WTC11 (cell line): ENCODE data around the gene NEURL4. TPM values are rescaled to one million over a fixed set of nuclear protein-coding genes. Genes with fewer than 3 reads are reported as not detected.

Source experiments
- CBFB ChIP-seq: sonication (generic); formaldehyde crosslinking; IDR thresholded peaks from 2 replicates; pipeline ENCODE4 v1.8.1; 2022; ENCODE audit warnings: mild to moderate bottlenecking, low read depth, missing genetic modification reagents
- SMAD4 ChIP-seq: sonication (generic); formaldehyde crosslinking; IDR thresholded peaks from 2 replicates; pipeline ENCODE4 v1.8.0; 2022; ENCODE audit warnings: mild to moderate bottlenecking, missing genetic modification reagents
- TCF7 ChIP-seq: sonication (generic); formaldehyde crosslinking; IDR thresholded peaks from 2 replicates; pipeline ENCODE4 v1.8.0; 2022; ENCODE audit warnings: mild to moderate bottlenecking, low read depth, missing genetic modification reagents, moderate library complexity
- TP53 ChIP-seq: sonication (generic); formaldehyde crosslinking; IDR thresholded peaks from 2 replicates; pipeline ENCODE4 v1.8.1; 2023; ENCODE audit warnings: mild to moderate bottlenecking, missing genetic modification reagents
- ZNF219 ChIP-seq: sonication (generic); formaldehyde crosslinking; IDR thresholded peaks from 2 replicates; pipeline ENCODE4 v1.8.0; 2023; ENCODE audit warnings: missing genetic modification reagents, mild to moderate bottlenecking, borderline replicate concordance
- ZNF263 ChIP-seq: sonication (generic); formaldehyde crosslinking; IDR thresholded peaks from 2 replicates; pipeline ENCODE4 v1.8.1; 2022; ENCODE audit warnings: low read depth, mild to moderate bottlenecking, moderate library complexity, missing genetic modification reagents
- total RNA-seq: library from RNA; stranded (reverse); gene quantifications from 3 replicates; pipeline ENCODE4 v1.2.3, GENCODE V29; 2021
- TF ChIP-seq, protein P1 (sequence below): fragments of 250-450 bp; sonication (Bioruptor Pico); IDR thresholded peaks from 2 replicates; pipeline ENCODE4 v1.9.0; 2021; ENCODE audit warnings: mild to moderate bottlenecking, borderline replicate concordance
- TF ChIP-seq, protein P2 (sequence below): sonication (generic); formaldehyde crosslinking; IDR thresholded peaks from 2 replicates; pipeline ENCODE4 v1.8.0; 2023; ENCODE audit warnings: mild to moderate bottlenecking, missing genetic modification reagents
- TF ChIP-seq, protein P3 (sequence below): sonication (generic); formaldehyde crosslinking; IDR thresholded peaks from 2 replicates; pipeline ENCODE4 v1.8.1; 2023; ENCODE audit warnings: mild to moderate bottlenecking, missing genetic modification reagents, borderline replicate concordance
- TF ChIP-seq, protein P4 (sequence below): sonication (generic); formaldehyde crosslinking; IDR thresholded peaks from 2 replicates; pipeline ENCODE4 v1.8.0; 2022; ENCODE audit warnings: missing genetic modification reagents
- TF ChIP-seq, protein P5 (sequence below): sonication (generic); formaldehyde crosslinking; IDR thresholded peaks from 2 replicates; pipeline ENCODE4 v1.8.0; 2022; ENCODE audit warnings: mild to moderate bottlenecking, missing genetic modification reagents

NEURL4 gene
- total RNA-seq, 1 experiment from 2014 or later: 64.4 TPM

DNA sequence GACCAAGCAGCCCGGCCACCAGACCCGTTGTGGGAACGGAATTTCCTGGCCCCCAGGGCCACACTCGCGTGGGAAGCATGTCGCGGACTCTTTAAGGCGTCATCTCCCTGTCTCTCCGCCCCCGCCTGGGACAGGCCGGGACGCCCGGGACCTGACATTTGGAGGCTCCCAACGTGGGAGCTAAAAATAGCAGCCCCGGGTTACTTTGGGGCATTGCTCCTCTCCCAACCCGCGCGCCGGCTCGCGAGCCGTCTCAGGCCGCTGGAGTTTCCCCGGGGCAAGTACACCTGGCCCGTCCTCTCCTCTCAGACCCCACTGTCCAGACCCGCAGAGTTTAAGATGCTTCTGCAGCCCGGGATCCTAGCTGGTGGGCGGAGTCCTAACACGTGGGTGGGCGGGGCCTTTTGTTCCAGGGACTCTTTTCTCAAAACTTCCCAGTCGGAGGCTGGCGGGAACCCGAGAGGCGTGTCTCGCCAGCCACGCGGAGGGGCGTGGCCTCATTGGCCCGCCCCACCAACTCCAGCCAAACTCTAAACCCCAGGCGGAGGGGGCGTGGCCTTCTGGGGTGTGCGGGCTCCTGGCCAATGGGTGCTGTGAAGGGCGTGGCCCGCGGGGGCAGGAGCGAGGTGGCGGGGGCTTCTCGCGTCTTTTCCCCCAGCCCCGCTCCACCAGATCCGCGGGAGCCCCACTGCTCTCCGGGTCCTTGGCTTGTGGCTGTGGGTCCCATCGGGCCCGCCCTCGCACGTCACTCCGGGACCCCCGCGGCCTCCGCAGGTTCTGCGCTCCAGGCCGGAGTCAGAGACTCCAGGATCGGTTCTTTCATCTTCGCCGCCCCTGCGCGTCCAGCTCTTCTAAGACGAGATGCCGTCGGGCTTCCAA, 47.8 kb downstream of the NEURL4 start, which contains the start of gene SLC2A4 (continued):
- TF ChIP-seq, protein P1, sequence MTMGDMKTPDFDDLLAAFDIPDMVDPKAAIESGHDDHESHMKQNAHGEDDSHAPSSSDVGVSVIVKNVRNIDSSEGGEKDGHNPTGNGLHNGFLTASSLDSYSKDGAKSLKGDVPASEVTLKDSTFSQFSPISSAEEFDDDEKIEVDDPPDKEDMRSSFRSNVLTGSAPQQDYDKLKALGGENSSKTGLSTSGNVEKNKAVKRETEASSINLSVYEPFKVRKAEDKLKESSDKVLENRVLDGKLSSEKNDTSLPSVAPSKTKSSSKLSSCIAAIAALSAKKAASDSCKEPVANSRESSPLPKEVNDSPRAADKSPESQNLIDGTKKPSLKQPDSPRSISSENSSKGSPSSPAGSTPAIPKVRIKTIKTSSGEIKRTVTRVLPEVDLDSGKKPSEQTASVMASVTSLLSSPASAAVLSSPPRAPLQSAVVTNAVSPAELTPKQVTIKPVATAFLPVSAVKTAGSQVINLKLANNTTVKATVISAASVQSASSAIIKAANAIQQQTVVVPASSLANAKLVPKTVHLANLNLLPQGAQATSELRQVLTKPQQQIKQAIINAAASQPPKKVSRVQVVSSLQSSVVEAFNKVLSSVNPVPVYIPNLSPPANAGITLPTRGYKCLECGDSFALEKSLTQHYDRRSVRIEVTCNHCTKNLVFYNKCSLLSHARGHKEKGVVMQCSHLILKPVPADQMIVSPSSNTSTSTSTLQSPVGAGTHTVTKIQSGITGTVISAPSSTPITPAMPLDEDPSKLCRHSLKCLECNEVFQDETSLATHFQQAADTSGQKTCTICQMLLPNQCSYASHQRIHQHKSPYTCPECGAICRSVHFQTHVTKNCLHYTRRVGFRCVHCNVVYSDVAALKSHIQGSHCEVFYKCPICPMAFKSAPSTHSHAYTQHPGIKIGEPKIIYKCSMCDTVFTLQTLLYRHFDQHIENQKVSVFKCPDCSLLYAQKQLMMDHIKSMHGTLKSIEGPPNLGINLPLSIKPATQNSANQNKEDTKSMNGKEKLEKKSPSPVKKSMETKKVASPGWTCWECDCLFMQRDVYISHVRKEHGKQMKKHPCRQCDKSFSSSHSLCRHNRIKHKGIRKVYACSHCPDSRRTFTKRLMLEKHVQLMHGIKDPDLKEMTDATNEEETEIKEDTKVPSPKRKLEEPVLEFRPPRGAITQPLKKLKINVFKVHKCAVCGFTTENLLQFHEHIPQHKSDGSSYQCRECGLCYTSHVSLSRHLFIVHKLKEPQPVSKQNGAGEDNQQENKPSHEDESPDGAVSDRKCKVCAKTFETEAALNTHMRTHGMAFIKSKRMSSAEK: no peak
- TF ChIP-seq TP53 (no peak), ZNF219 (CRISPR knock-in tag) (no peak), ZNF263 (no peak), TCF7 (no peak), SMAD4 (CRISPR knock-in tag) (no peak), CBFB (CRISPR knock-in tag) (no peak)
- TF ChIP-seq, protein P2, sequence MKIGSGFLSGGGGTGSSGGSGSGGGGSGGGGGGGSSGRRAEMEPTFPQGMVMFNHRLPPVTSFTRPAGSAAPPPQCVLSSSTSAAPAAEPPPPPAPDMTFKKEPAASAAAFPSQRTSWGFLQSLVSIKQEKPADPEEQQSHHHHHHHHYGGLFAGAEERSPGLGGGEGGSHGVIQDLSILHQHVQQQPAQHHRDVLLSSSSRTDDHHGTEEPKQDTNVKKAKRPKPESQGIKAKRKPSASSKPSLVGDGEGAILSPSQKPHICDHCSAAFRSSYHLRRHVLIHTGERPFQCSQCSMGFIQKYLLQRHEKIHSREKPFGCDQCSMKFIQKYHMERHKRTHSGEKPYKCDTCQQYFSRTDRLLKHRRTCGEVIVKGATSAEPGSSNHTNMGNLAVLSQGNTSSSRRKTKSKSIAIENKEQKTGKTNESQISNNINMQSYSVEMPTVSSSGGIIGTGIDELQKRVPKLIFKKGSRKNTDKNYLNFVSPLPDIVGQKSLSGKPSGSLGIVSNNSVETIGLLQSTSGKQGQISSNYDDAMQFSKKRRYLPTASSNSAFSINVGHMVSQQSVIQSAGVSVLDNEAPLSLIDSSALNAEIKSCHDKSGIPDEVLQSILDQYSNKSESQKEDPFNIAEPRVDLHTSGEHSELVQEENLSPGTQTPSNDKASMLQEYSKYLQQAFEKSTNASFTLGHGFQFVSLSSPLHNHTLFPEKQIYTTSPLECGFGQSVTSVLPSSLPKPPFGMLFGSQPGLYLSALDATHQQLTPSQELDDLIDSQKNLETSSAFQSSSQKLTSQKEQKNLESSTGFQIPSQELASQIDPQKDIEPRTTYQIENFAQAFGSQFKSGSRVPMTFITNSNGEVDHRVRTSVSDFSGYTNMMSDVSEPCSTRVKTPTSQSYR (CRISPR knock-in tag): no peak
- TF ChIP-seq, protein P3, sequence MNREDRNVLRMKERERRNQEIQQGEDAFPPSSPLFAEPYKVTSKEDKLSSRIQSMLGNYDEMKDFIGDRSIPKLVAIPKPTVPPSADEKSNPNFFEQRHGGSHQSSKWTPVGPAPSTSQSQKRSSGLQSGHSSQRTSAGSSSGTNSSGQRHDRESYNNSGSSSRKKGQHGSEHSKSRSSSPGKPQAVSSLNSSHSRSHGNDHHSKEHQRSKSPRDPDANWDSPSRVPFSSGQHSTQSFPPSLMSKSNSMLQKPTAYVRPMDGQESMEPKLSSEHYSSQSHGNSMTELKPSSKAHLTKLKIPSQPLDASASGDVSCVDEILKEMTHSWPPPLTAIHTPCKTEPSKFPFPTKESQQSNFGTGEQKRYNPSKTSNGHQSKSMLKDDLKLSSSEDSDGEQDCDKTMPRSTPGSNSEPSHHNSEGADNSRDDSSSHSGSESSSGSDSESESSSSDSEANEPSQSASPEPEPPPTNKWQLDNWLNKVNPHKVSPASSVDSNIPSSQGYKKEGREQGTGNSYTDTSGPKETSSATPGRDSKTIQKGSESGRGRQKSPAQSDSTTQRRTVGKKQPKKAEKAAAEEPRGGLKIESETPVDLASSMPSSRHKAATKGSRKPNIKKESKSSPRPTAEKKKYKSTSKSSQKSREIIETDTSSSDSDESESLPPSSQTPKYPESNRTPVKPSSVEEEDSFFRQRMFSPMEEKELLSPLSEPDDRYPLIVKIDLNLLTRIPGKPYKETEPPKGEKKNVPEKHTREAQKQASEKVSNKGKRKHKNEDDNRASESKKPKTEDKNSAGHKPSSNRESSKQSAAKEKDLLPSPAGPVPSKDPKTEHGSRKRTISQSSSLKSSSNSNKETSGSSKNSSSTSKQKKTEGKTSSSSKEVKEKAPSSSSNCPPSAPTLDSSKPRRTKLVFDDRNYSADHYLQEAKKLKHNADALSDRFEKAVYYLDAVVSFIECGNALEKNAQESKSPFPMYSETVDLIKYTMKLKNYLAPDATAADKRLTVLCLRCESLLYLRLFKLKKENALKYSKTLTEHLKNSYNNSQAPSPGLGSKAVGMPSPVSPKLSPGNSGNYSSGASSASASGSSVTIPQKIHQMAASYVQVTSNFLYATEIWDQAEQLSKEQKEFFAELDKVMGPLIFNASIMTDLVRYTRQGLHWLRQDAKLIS (CRISPR knock-in tag): no peak
- TF ChIP-seq, protein P4, sequence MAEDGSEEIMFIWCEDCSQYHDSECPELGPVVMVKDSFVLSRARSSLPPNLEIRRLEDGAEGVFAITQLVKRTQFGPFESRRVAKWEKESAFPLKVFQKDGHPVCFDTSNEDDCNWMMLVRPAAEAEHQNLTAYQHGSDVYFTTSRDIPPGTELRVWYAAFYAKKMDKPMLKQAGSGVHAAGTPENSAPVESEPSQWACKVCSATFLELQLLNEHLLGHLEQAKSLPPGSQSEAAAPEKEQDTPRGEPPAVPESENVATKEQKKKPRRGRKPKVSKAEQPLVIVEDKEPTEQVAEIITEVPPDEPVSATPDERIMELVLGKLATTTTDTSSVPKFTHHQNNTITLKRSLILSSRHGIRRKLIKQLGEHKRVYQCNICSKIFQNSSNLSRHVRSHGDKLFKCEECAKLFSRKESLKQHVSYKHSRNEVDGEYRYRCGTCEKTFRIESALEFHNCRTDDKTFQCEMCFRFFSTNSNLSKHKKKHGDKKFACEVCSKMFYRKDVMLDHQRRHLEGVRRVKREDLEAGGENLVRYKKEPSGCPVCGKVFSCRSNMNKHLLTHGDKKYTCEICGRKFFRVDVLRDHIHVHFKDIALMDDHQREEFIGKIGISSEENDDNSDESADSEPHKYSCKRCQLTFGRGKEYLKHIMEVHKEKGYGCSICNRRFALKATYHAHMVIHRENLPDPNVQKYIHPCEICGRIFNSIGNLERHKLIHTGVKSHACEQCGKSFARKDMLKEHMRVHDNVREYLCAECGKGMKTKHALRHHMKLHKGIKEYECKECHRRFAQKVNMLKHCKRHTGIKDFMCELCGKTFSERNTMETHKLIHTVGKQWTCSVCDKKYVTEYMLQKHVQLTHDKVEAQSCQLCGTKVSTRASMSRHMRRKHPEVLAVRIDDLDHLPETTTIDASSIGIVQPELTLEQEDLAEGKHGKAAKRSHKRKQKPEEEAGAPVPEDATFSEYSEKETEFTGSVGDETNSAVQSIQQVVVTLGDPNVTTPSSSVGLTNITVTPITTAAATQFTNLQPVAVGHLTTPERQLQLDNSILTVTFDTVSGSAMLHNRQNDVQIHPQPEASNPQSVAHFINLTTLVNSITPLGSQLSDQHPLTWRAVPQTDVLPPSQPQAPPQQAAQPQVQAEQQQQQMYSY (CRISPR knock-in tag): 0 out of 2 replicates have a peak, but pooled peaks have one; percentile 35
- TF ChIP-seq, protein P5, sequence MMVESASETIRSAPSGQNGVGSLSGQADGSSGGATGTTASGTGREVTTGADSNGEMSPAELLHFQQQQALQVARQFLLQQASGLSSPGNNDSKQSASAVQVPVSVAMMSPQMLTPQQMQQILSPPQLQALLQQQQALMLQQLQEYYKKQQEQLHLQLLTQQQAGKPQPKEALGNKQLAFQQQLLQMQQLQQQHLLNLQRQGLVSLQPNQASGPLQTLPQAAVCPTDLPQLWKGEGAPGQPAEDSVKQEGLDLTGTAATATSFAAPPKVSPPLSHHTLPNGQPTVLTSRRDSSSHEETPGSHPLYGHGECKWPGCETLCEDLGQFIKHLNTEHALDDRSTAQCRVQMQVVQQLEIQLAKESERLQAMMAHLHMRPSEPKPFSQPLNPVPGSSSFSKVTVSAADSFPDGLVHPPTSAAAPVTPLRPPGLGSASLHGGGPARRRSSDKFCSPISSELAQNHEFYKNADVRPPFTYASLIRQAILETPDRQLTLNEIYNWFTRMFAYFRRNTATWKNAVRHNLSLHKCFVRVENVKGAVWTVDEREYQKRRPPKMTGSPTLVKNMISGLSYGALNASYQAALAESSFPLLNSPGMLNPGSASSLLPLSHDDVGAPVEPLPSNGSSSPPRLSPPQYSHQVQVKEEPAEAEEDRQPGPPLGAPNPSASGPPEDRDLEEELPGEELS (CRISPR knock-in tag): no peak
- TF ChIP-seq, all 79 proteins: peak for 10
